LNCaP clone FGC (cell line): ENCODE data around the gene TRIM33.

Experiments
- DNase-seq: peaks from one replicate; pipeline ENCODE4 v3.0.0-alpha.2; 2011; ENCODE audit warnings: low read depth
- H3K4me3 ChIP-seq: 2 replicates; pipeline ENCODE4 v1.5.1; 2011; ENCODE audit warnings: mild to moderate bottlenecking, low read depth, low read length, control low read depth
- CTCF ChIP-seq: IDR thresholded peaks from 2 replicates; pipeline ENCODE4 v1.5.1; 2012; ENCODE audit warnings: mild to moderate bottlenecking; ENCODE audit not compliant: control insufficient read depth, insufficient read depth; ENCODE audit errors: extremely low read depth

TRIM33 gene

GRCh38 chr1:114511032-114511785, at the start of gene TRIM33:
TRIM33 (minus strand) TSS chr1:114511203; CDS start chr1:114511076, 127 bp downstream.
- DNase-seq: peak; percentile 79
- H3K4me3 ChIP-seq: peak within 1 kb of the TSS; percentile 83
- peak; percentile 11; the same call in 1 of the 2 replicates for TF ChIP-seq CTCF

- no peak for TF ChIP-seq CTCF
- DNase-seq: no peak
- H3K4me3 ChIP-seq: no peak overlapping the region
Measured at GRCh38 chr1:114559356-114559755, 48.4 kb upstream of the TRIM33 start.

GRCh38 chr1:114558544-114558943, 47.5 kb upstream of the TRIM33 start:
- no peak overlapping the region for H3K4me3 ChIP-seq
- TF ChIP-seq CTCF: peak; percentile 52
- no peak for DNase-seq

- no peak for DNase-seq
- TF ChIP-seq CTCF: no peak
- no peak overlapping the region for H3K4me3 ChIP-seq
Measured at GRCh38 chr1:114554577-114554976, 43.6 kb upstream of the TRIM33 start.

GRCh38 chr1:114552106-114552639, 41.2 kb upstream of the TRIM33 start:
- H3K4me3 ChIP-seq: no peak overlapping the region
- DNase-seq: no peak
- no peak for TF ChIP-seq CTCF

GRCh38 chr1:114551400-114551799, 40.4 kb upstream of the TRIM33 start:
- DNase-seq: no peak
- no peak for TF ChIP-seq CTCF
- no peak overlapping the region for H3K4me3 ChIP-seq
